CD4-positive, CD25-positive, alpha-beta regulatory T cell (primary cell): ENCODE data around the gene PCTP. TPM values are rescaled to one million over a fixed set of nuclear protein-coding genes. Genes with fewer than 3 reads are reported as not detected.

Source experiments
- ATAC-seq, 2 donors: fragments of 150-1000 bp; cut with Tn5 transposase; one replicate each; pipeline ENCODE4 v1.10.0; 2021; ENCODE audit warnings: low read depth in 2 of 2, moderate number of reproducible peaks in 2 of 2, moderate library complexity in 1 of 2
- DNase-seq, 3 donors: peaks; one replicate each; pipeline versions ENCODE4 v3.0.0 to v3.0.0-alpha.2; 2012 to 2022; ENCODE audit warnings: mixed read lengths in 1 of 3
- H3K27ac ChIP-seq: one replicate; pipeline ENCODE4 v1.7.0; 2013; ENCODE audit warnings: mild to moderate bottlenecking, low read length; ENCODE audit not compliant: insufficient read depth, poor library complexity, severe bottlenecking
- H3K27me3 ChIP-seq: one replicate; pipeline ENCODE4 v1.7.0; 2013; ENCODE audit warnings: low read length; ENCODE audit not compliant: control insufficient read depth, insufficient read depth
- H3K36me3 ChIP-seq: one replicate; pipeline ENCODE4 v1.7.0; 2013; ENCODE audit warnings: mild to moderate bottlenecking, low read length, moderate library complexity; ENCODE audit not compliant: control insufficient read depth, insufficient read depth
- H3K4me1 ChIP-seq: 2 replicates; pipeline ENCODE4 v1.7.0; 2013; ENCODE audit warnings: mild to moderate bottlenecking, low read length; ENCODE audit not compliant: insufficient read depth, control insufficient read depth, poor library complexity, severe bottlenecking
- H3K4me3 ChIP-seq: one replicate; pipeline ENCODE4 v1.7.0; 2013; ENCODE audit warnings: low read depth, mild to moderate bottlenecking, low read length, moderate library complexity
- H3K9me3 ChIP-seq, 2 experiments: 1 replicate in 1 of 2; 2 replicates in 1 of 2; pipeline ENCODE4 v1.7.0; 2013; ENCODE audit warnings: low read length in 2 of 2, mild to moderate bottlenecking in 1 of 2, moderate library complexity in 1 of 2; ENCODE audit not compliant: control insufficient read depth in 2 of 2
- H3K27ac Mint-ChIP-seq, 3 donors: one replicate each; pipeline ENCODE4 v1.8.0; 2020 to 2022; ENCODE audit warnings: mild to moderate bottlenecking in 3 of 3, mixed read lengths in 3 of 3, moderate library complexity in 2 of 3
- H3K27me3 Mint-ChIP-seq: one replicate; pipeline ENCODE4 v1.8.0; 2022; ENCODE audit warnings: mild to moderate bottlenecking, mixed read lengths
- H3K36me3 Mint-ChIP-seq: one replicate; pipeline ENCODE4 v1.8.0; 2020; ENCODE audit warnings: mixed read lengths
- H3K4me1 Mint-ChIP-seq, 4 donors: one replicate each; pipeline ENCODE4 v1.8.0; 2020 to 2022; ENCODE audit warnings: mixed read lengths in 4 of 4, mild to moderate bottlenecking in 1 of 4
- H3K4me3 Mint-ChIP-seq, 4 donors: one replicate each; pipeline ENCODE4 v1.8.0; 2020 to 2022; ENCODE audit warnings: mild to moderate bottlenecking in 4 of 4, mixed read lengths in 4 of 4, moderate library complexity in 3 of 4
- H3K9me3 Mint-ChIP-seq, 7 donors: one replicate each; pipeline ENCODE4 v1.8.0; 2020 to 2022; ENCODE audit warnings: mixed read lengths in 7 of 7, mild to moderate bottlenecking in 3 of 7, moderate library complexity in 2 of 7
- polyA plus RNA-seq, 4 donors: library from polyadenylated mRNA; unstranded; fragments of 300-500 nt; fragmentation: Illumina TruSeq; gene quantifications; one replicate each; pipeline ENCODE4 v1.2.3, GENCODE V29; 2021
- total RNA-seq: library from RNA; stranded (reverse); gene quantifications from one replicate; pipeline ENCODE4 v1.2.3, GENCODE V29; 2022

The PCTP gene
- total and polyA plus RNA-seq, 5 donors from 2014 or later: 2.8 to 10.9 (median 9.7) TPM

DNA sequence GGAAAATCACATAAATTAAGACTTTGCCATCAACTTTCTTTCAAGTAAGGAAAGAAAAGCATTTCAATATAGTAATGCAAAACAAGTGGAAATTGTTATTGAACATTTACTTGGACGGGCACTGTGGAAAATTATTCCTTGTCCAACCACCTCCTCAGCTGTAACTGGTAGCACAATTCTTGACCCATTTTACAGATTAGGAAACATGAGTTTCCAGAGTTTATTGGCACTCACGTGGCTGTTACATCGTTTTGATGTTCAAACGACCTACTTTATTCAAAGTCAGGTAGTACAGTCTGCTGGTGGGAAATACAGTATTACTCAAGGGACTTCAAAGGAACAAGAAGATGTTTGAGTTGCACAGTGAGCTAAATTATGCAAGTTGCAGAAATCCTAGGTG is 866 bp upstream of the PCTP start:
- H3K27ac ChIP-seq: no peak overlapping the region
- H3K4me3 Mint-ChIP-seq: peak overlapping the region; percentile 74 to 91 (median 80)
- ATAC-seq (no peak), DNase-seq (no peak)
- no peaks in the 10 kb centered on the region for H3K36me3 Mint-ChIP-seq
- no peaks in the 10 kb centered on the region for H3K9me3 ChIP-seq
- peaks cover 8 to 22% (median 14%) of the 10 kb centered on the region in 4 donors for H3K4me1 Mint-ChIP-seq
- H3K9me3 Mint-ChIP-seq: peaks cover 0 to 2% (median 0%) of the 10 kb centered on the region in 7 donors
- H3K36me3 ChIP-seq: no peaks in the 10 kb centered on the region
- peaks cover 4% of the 10 kb centered on the region for H3K4me1 ChIP-seq
- peaks cover 20% of the 10 kb centered on the region for H3K27me3 ChIP-seq
- no peak overlapping the region for H3K4me3 ChIP-seq
- no peak overlapping the region for H3K27ac Mint-ChIP-seq
- peaks cover 35% of the 10 kb centered on the region for H3K27me3 Mint-ChIP-seq

DNA sequence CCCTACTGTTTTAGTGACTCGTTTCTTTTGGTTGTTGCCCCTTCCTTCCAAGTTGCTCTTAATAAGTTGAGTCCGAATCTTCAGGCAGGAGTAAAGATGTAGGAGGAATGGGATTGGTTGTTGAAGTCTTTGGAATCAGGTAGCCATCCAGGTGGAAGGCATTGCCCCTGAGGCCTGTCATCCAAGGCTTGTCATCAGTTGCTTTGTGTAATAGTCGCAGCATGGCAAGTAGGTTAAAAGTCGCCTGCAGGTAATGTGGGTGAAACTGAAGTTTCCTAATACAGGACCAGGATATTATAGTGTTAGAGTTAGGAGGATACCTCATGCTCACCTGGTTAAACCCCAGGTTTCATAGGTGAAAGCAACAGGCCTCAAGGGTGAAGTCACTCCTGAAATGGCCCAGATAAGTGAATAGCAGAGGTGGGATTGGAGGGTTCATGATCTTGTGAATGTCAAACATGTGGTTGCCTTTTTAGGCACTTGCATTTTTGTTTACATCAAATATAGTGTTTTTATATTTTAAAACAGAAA is 934 bp downstream of the PCTP start:
- no peaks in the 10 kb centered on the region for H3K36me3 Mint-ChIP-seq
- Histone ChIP-seq H3K4me1 (peaks cover 4% of the 10 kb centered on the region), H3K4me3 (peak overlapping the region; percentile 67), H3K27me3 (peaks cover 14% of the 10 kb centered on the region), H3K9me3 (no peaks in the 10 kb centered on the region), H3K36me3 (no peaks in the 10 kb centered on the region), H3K27ac (no peak overlapping the region)
- peak overlapping the region; percentile 73 to 91 (median 80) for H3K4me3 Mint-ChIP-seq
- DNase-seq: no peak
- ATAC-seq: no peak
- peaks cover 0 to 2% (median 0%) of the 10 kb centered on the region in 7 donors for H3K9me3 Mint-ChIP-seq
- peak overlapping the region; percentile 25 to 84 (median 54) for H3K27ac Mint-ChIP-seq
- peaks cover 12 to 22% (median 17%) of the 10 kb centered on the region in 4 donors for H3K4me1 Mint-ChIP-seq
- peaks cover 20% of the 10 kb centered on the region for H3K27me3 Mint-ChIP-seq

DNA sequence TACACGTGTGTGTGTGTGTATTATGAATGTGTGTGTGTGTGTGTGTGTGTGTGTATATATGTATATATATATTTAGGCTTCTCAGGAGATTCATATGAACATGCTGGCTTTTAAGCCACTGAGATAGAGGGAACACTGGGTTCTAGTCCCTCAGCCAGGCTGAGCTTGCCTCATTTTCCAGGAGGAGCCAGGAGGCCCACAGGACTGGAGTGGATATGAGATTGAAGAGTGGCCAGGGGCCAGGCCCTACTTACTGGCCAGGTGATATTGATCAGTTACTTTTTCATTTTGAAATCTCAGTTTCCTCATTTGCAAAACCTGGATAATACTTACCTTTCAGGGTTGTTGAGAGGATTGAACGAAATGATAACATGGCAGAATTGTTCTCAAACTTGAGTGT is 5.8 kb downstream of the PCTP start:
- H3K27ac Mint-ChIP-seq: no peak overlapping the region
- H3K4me1 Mint-ChIP-seq: peaks cover 8 to 20% (median 12%) of the 10 kb centered on the region in 4 donors
- no peaks in the 10 kb centered on the region for H3K9me3 Mint-ChIP-seq
- ATAC-seq: no peak
- Histone ChIP-seq H3K27ac (no peak overlapping the region), H3K4me3 (no peak overlapping the region), H3K9me3 (no peaks in the 10 kb centered on the region), H3K4me1 (peaks cover under 1% of the 10 kb centered on the region), H3K27me3 (no peaks in the 10 kb centered on the region), H3K36me3 (no peaks in the 10 kb centered on the region)
- H3K4me3 Mint-ChIP-seq: no peak overlapping the region
- no peaks in the 10 kb centered on the region for H3K36me3 Mint-ChIP-seq
- no peak for DNase-seq
- H3K27me3 Mint-ChIP-seq: peaks cover 4% of the 10 kb centered on the region

DNA sequence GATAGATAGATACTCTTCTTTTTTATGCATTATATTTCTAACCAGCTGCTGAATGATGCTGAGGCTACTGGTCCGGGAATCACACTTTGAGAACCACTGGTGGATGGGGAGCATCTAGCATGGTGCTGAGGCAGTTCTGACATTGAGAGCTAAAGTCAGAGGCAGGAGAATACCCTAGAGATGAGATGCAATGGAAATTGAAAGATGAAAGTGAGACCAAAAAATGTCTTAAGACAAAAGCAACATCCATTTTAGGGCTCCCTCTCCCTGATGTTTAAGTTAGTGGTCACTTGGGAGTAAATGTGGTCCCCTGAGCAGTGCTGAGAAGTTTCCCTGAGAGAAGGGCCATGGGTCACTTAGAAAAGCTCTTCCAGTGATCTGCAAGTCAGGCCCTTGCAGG is 6.8 kb downstream of the PCTP start:
- Mint-ChIP-seq H3K4me3 (no peak overlapping the region), H3K36me3 (no peaks in the 10 kb centered on the region), H3K27ac (no peak overlapping the region)

DNA sequence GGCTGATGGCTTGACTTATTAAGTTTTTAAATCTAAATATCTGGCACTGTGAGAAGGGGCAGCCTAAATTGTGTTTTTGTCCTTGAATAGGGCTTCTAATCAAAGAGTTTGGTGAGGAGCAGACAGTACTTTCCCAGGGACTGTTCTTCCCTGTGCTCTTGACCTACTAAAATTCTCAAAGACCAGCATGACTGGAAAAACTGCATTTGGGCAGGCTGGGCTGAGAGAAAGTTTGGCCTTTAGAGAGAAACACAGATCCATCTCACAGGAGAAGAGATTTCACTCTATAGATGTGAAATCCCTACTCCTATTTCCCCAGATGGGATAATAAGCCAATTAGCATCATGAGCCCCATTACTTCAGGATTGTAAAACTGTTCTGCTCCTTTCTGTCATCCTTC is 7.3 kb downstream of the PCTP start:
- H3K27ac ChIP-seq: no peak overlapping the region
- Mint-ChIP-seq H3K36me3 (no peaks in the 10 kb centered on the region), H3K9me3 (no peaks in the 10 kb centered on the region), H3K27ac (no peak overlapping the region), H3K4me1 (peaks cover 0 to 10% (median 4%) of the 10 kb centered on the region in 4 donors), H3K27me3 (peaks cover 4% of the 10 kb centered on the region), H3K4me3 (no peak overlapping the region)
- H3K27me3 ChIP-seq: no peaks in the 10 kb centered on the region
- H3K9me3 ChIP-seq: no peaks in the 10 kb centered on the region
- ATAC-seq (no peak), DNase-seq (no peak)
- H3K36me3 ChIP-seq: no peaks in the 10 kb centered on the region
- H3K4me3 ChIP-seq: no peak overlapping the region
- H3K4me1 ChIP-seq: no peaks in the 10 kb centered on the region

More for the DNA sequence above, 6.8 kb downstream of the PCTP start:
- no peak overlapping the region for H3K27ac ChIP-seq
- H3K9me3 ChIP-seq: no peaks in the 10 kb centered on the region
- no peak for ATAC-seq
- Mint-ChIP-seq H3K4me1 (peaks cover 4 to 14% (median 7%) of the 10 kb centered on the region in 4 donors), H3K27me3 (peaks cover 4% of the 10 kb centered on the region), H3K9me3 (no peaks in the 10 kb centered on the region)
- H3K27me3 ChIP-seq: no peaks in the 10 kb centered on the region
- no peak for DNase-seq
- no peaks in the 10 kb centered on the region for H3K36me3 ChIP-seq
- H3K4me1 ChIP-seq: no peaks in the 10 kb centered on the region
- no peak overlapping the region for H3K4me3 ChIP-seq

DNA sequence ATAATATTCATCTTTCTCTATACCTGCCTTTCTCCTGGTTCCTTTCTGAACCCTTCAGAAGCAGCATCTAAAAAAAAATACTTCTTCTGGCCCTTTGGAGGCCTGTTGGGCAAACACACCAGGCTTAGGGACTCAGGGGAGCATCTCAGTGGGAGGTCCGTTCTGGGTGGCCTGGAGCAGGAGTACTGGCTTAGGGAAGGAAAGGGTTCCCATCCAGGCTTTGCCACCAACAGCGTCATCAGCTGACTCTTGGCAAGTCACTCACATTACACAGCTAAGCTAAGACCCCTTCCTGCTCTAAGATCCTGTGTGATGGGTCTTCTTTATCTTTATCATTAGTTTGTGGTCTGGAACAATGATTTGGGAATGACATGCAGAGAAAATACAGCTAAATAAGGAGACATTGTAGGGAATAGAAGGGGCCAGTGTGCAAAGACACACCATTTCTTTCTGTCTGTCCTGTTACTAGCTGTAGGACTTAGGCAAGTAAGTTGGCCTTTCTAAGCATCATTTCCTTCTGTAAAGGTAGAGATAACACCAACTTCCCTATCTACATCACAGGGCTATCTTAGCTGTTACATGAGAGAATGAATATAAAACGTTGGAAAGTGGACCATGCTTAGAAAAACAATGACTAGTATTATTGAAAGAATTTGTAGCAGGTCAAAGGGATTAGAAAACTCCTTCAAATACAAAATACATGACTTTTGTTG is 9.9 kb downstream of the PCTP start:
- H3K27me3 ChIP-seq: no peaks in the 10 kb centered on the region
- Mint-ChIP-seq H3K27ac (peak overlapping the region in 2 of 3 donors; percentile 43 to 47), H3K9me3 (peaks cover 0 to 3% (median 0%) of the 10 kb centered on the region in 7 donors), H3K4me1 (peaks cover 0 to 9% (median 3%) of the 10 kb centered on the region in 4 donors), H3K27me3 (peaks cover 4% of the 10 kb centered on the region), H3K36me3 (no peaks in the 10 kb centered on the region), H3K4me3 (no peak overlapping the region)
- no peak overlapping the region for H3K27ac ChIP-seq
- H3K4me3 ChIP-seq: no peak overlapping the region
- H3K36me3 ChIP-seq: no peaks in the 10 kb centered on the region
- no peaks in the 10 kb centered on the region for H3K4me1 ChIP-seq
- ATAC-seq: no peak
- no peaks in the 10 kb centered on the region for H3K9me3 ChIP-seq
- DNase-seq: no peak

DNA sequence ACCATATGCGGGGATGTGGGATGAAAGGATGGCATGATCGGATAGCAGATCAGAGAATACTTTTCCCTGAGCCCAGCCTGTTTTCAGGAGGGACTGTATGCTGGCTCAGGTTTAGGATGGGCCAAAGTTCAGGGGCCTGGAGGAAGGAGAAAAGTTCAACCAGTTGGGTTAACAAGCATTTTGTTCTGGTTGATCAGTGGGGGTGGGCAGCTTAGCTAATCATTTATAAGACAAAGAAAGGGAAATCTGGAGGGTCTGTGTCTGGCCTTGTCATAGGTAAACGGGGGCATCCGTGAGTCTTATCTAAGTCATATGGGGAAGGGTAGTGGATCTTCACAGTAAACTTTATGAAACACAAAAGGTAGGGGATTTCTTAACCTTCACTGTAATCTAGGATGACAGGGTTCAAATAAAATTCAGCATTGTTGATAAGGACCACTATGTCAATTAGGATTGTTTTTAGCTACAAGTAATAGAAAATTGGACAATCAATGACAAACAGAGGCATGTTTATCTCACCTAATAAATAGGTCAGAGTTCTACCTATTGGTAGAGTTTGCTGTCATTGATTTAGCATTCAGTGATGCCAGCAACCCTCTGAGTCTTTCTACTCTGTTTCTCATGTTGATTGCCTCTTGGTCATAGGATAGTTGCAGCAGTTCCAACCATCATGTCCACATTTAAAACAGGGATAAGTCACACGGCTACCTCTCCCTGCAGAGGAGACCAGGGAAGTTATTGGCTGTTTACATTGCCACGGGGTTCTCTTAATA is 11.4 kb downstream of the PCTP start:
- Mint-ChIP-seq H3K27ac (no peak overlapping the region), H3K36me3 (no peaks in the 10 kb centered on the region)
- H3K27me3 ChIP-seq: no peaks in the 10 kb centered on the region

More for the DNA sequence above, 11.4 kb downstream of the PCTP start:
- Histone ChIP-seq H3K36me3 (no peaks in the 10 kb centered on the region), H3K9me3 (no peaks in the 10 kb centered on the region), H3K27ac (no peak overlapping the region), H3K4me3 (no peak overlapping the region), H3K4me1 (no peaks in the 10 kb centered on the region)
- ATAC-seq (no peak), DNase-seq (no peak)
- no peak overlapping the region for H3K4me3 Mint-ChIP-seq
- H3K27me3 Mint-ChIP-seq: peaks cover 4% of the 10 kb centered on the region
- H3K4me1 Mint-ChIP-seq: peaks cover 0 to 9% (median 0%) of the 10 kb centered on the region in 4 donors
- H3K9me3 Mint-ChIP-seq: peaks cover 0 to 4% (median 0%) of the 10 kb centered on the region in 7 donors
